ENCODE results near the gene GNG12.

DNA sequence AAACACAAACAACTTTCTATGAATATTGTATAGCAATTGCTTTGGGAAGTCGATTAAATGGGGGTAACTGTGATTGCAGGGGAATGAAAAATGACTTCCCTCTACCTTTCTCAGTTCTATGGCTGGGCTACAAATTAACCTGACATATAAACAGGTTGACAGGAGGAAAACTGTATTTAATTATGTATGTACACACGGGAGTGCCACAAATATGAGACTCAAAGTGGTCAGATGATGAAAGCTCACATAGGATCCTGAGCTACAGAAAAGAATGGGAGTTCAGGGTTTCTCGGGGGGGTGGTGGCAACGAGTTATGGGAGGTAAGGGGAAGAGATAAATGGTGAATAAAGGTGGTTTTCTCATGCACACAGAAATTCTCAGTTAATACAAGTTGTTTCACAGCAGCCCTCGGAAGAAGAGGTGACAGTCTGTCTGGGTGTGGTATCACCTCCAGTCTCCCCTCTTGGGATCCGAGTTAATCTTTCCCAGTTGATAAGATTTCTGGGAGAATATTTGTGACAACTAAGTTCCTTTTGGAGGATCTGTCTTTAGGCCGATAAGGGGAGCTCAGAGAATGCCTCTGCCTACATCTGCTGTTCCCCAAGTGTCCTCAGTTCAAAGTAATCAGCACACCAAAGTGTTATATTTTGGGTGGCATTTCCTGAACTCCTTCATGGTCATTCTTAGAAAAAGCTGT is 122.0 kb downstream of the GNG12 start:
- TF ChIP-seq CTCF (IDR thresholded peaks at IDR 0.05) (no peak), POLR2A (IDR thresholded peaks at IDR 0.05) (no peak), POLR2AphosphoS5 (IDR thresholded peaks at IDR 0.05) (no peak)

All from upper lobe of left lung (tissue), 4 donors.